SH-SY5Y (cell line): Measurements from ENCODE around the gene CCDC60.
A peak's percentile ranks its signal among the peaks of the same experiment; 100 is the strongest.

Source experiments
- GATA2 ChIP-seq: IDR thresholded peaks from 2 replicates; pipeline ENCODE4 v1.6.1; 2011; ENCODE audit warnings: mild to moderate bottlenecking, low read depth, low read length
- GATA3 ChIP-seq: IDR thresholded peaks from 2 replicates; pipeline ENCODE4 v1.6.1; 2011; ENCODE audit warnings: low read depth, mild to moderate bottlenecking, low read length, moderate library complexity

CCDC60 gene

GRCh38 chr12:119397540-119397939 lies 63.0 kb downstream of the CCDC60 start:
- no peak for TF ChIP-seq GATA3
- no peak for TF ChIP-seq GATA2

GRCh38 chr12:119398190-119398589 lies 63.7 kb downstream of the CCDC60 start:
- TF ChIP-seq GATA2 = no peak
- no peak for TF ChIP-seq GATA3

- TF ChIP-seq GATA2 (no peak), GATA3 (no peak)
Measured at GRCh38 chr12:119399301-119399700, 64.8 kb downstream of the CCDC60 start.

- TF ChIP-seq GATA3 (no peak), GATA2 (no peak)
Measured at GRCh38 chr12:119406308-119406707, 71.8 kb downstream of the CCDC60 start.

GRCh38 chr12:119406811-119407210 lies 72.3 kb downstream of the CCDC60 start:
- no peak for TF ChIP-seq GATA2
- no peak for TF ChIP-seq GATA3

- TF ChIP-seq GATA3 (no peak), GATA2 (no peak)
Measured at GRCh38 chr12:119409043-119409442, 74.5 kb downstream of the CCDC60 start.

GRCh38 chr12:119410396-119410795 lies 75.9 kb downstream of the CCDC60 start:
- no peak for TF ChIP-seq GATA2
- TF ChIP-seq GATA3 = no peak

GRCh38 chr12:119412306-119412705 lies 77.8 kb downstream of the CCDC60 start:
- TF ChIP-seq GATA2 = no peak
- no peak for TF ChIP-seq GATA3

GRCh38 chr12:119412811-119413794 lies 78.6 kb downstream of the CCDC60 start:
- no peak for TF ChIP-seq GATA2
- no peak for TF ChIP-seq GATA3

- TF ChIP-seq GATA3 (no peak), GATA2 (0 out of 2 replicates have a peak, but pooled peaks have one; percentile 23)
Measured at GRCh38 chr12:119415714-119416113, 81.2 kb downstream of the CCDC60 start.

GRCh38 chr12:119417440-119417839 lies 82.9 kb downstream of the CCDC60 start:
- TF ChIP-seq GATA2 (no peak), GATA3 (no peak)

GRCh38 chr12:119419381-119419780 lies 84.9 kb downstream of the CCDC60 start:
- TF ChIP-seq GATA3 (no peak), GATA2 (no peak)

- TF ChIP-seq GATA2 (no peak), GATA3 (no peak)
Measured at GRCh38 chr12:119423285-119423684, 88.8 kb downstream of the CCDC60 start.

GRCh38 chr12:119425623-119426022 lies 91.1 kb downstream of the CCDC60 start:
- no peak for TF ChIP-seq GATA3
- no peak for TF ChIP-seq GATA2

- TF ChIP-seq GATA3 (no peak), GATA2 (no peak)
Measured at GRCh38 chr12:119431151-119431550, 96.6 kb downstream of the CCDC60 start.

GRCh38 chr12:119432949-119433348 lies 98.4 kb downstream of the CCDC60 start:
- TF ChIP-seq GATA3 = no peak
- no peak for TF ChIP-seq GATA2
